T-helper 2 cell treated with Interferon-gamma antibody and Interleukin-4, amounts not matched to agents 5 μg/mL and 100 μg/mL, for 36 hours (primary cell): ENCODE data around the gene COL23A1.
"Not testable (repeated sequence)": the region's sequence is repeated elsewhere in the genome, so short reads cannot be mapped to it uniquely, and the experiment has no call there.

Experiments
- DNase-seq: peaks from one replicate; pipeline ENCODE4 v3.0.0; 2021; ENCODE audit warnings: low spot score
- H3K27ac Mint-ChIP-seq: one replicate; pipeline ENCODE4 v1.8.0; 2021; ENCODE audit warnings: mild to moderate bottlenecking, mixed read lengths
- H3K27me3 Mint-ChIP-seq: one replicate; pipeline ENCODE4 v1.8.0; 2021; ENCODE audit warnings: low read depth, mixed read lengths
- H3K36me3 Mint-ChIP-seq: one replicate; pipeline ENCODE4 v1.8.0; 2021; ENCODE audit warnings: low read depth, mixed read lengths
- H3K4me1 Mint-ChIP-seq: one replicate; pipeline ENCODE4 v1.8.0; 2021; ENCODE audit warnings: low read depth, mixed read lengths
- H3K4me3 Mint-ChIP-seq: one replicate; pipeline ENCODE4 v1.8.0; 2022; ENCODE audit warnings: mild to moderate bottlenecking, moderate library complexity, mixed read lengths
- H3K9me3 Mint-ChIP-seq: one replicate; pipeline ENCODE4 v1.8.0; 2021; ENCODE audit warnings: mixed read lengths

Gene COL23A1

GRCh38 chr5:178378527-178379484 is 211.4 kb downstream of the COL23A1 start:
- no peaks in the 10 kb centered on the region for H3K4me1 Mint-ChIP-seq
- no peak overlapping the region for H3K27ac Mint-ChIP-seq
- no peaks in the 10 kb centered on the region for H3K9me3 Mint-ChIP-seq
- H3K27me3 Mint-ChIP-seq = no peaks in the 10 kb centered on the region
- DNase-seq = no peak
- no peaks in the 10 kb centered on the region for H3K36me3 Mint-ChIP-seq
- no peak overlapping the region for H3K4me3 Mint-ChIP-seq

DNA sequence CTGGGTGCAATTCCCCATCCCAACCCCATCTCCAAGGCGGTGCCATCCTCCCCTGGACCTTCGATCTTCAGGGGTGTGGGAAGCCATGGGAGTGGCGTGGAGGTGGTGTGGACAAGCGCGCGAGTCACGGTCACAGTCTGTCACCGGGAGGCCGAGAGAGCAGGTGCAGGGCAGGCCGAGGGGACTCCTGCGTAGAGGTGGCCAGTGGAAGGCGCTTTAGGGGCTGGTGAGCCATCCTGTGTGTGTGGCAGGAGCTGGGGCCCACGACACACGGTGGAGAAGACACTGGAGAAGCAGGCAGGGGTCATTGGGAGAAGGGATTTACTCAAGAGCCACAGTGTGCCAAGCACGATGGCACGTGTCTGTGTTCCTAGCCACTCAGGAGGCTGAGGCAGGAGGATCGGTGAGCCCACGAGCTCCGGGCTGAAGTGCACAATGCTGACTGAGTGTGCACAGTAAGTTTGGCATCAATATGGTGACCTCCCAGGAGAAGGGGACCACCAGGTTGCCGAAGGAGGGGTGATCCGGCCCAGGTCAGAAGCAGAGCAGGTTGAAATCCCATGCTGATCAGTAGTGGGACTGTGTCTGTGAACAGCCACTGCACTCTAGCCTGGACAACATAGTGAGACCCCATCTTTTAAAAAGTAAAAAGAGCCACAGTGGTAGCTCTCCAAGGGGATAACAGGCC is 212.5 kb downstream of the COL23A1 start:
- Mint-ChIP-seq H3K36me3 (no peaks in the 10 kb centered on the region), H3K27me3 (no peaks in the 10 kb centered on the region), H3K9me3 (no peaks in the 10 kb centered on the region), H3K4me3 (no peak overlapping the region), H3K27ac (no peak overlapping the region), H3K4me1 (no peaks in the 10 kb centered on the region)
- no peak for DNase-seq

DNA sequence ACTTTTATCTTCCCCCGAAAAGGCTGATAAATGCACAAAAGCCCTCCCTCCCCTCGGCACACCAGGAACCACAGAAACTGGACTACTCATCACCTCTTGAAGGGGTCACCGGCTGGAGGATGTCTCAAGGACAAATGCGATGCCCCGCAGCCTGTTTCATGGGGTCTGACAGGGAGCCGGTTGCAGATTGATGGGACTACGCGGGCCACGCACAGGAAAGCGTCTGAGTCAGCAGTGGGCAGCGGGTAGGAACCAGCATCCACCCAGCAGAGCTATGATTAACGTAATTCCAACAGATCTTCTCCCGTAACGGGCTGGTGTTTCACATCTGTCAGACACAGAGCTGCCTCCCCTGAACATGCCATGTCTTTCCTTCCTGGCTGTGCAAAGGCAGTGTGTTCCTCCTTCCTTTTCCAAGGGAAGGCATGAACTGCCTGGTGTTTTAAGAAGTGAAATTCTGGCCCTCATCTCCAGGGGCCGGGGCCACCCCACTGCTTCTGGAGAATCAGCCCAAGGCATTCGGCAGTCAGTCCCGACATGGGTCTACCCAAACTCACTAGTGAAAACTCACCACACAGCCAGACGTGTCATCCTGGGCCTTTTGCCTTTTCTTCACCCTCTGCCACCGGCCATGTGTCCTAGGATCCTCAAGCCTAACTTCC is 213.1 kb downstream of the COL23A1 start:
- Mint-ChIP-seq H3K36me3 (no peaks in the 10 kb centered on the region), H3K27ac (no peak overlapping the region), H3K4me3 (no peak overlapping the region), H3K4me1 (no peaks in the 10 kb centered on the region), H3K27me3 (no peaks in the 10 kb centered on the region), H3K9me3 (no peaks in the 10 kb centered on the region)
- DNase-seq = no peak

- H3K4me1 Mint-ChIP-seq = no peaks in the 10 kb centered on the region
- H3K9me3 Mint-ChIP-seq = no peaks in the 10 kb centered on the region
- no peaks in the 10 kb centered on the region for H3K36me3 Mint-ChIP-seq
- no peaks in the 10 kb centered on the region for H3K27me3 Mint-ChIP-seq
- no peak overlapping the region for H3K27ac Mint-ChIP-seq
- no peak overlapping the region for H3K4me3 Mint-ChIP-seq
- DNase-seq = no peak
Observed at GRCh38 chr5:178375348-178375747, 214.8 kb downstream of the COL23A1 start.

DNA sequence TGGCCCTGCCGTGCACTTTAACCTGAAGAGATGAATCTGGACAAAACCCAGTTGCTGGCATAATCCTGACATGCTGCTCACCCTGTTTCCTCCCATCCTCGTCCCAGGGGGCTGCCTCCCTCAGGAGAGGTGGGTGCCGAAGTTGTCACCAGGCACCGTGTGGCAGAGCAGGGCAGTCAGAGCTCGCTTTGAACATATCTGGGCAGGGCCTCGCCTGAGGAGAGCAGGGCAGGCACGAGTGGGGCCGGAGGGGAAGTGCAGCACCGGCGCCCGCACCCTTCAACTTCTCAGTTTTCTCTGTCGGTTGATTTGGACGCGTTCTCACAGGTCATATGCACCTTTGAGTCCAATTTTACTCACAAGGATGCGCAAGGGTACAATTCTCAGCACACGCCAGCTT is 216.5 kb downstream of the COL23A1 start:
- no peaks in the 10 kb centered on the region for H3K27me3 Mint-ChIP-seq
- no peaks in the 10 kb centered on the region for H3K4me1 Mint-ChIP-seq
- no peaks in the 10 kb centered on the region for H3K36me3 Mint-ChIP-seq
- DNase-seq = no peak
- no peaks in the 10 kb centered on the region for H3K9me3 Mint-ChIP-seq
- no peak overlapping the region for H3K4me3 Mint-ChIP-seq
- H3K27ac Mint-ChIP-seq = no peak overlapping the region

- Mint-ChIP-seq H3K4me1 (no peaks in the 10 kb centered on the region), H3K4me3 (no peak overlapping the region), H3K27ac (no peak overlapping the region), H3K27me3 (no peaks in the 10 kb centered on the region), H3K36me3 (no peaks in the 10 kb centered on the region), H3K9me3 (no peaks in the 10 kb centered on the region)
- no peak for DNase-seq
Observed at GRCh38 chr5:178372142-178372571, 218.0 kb downstream of the COL23A1 start.

- Mint-ChIP-seq H3K4me3 (no peak overlapping the region), H3K9me3 (no peaks in the 10 kb centered on the region), H3K27me3 (no peaks in the 10 kb centered on the region), H3K36me3 (no peaks in the 10 kb centered on the region), H3K4me1 (no peaks in the 10 kb centered on the region), H3K27ac (no peak overlapping the region)
- DNase-seq = no peak
Observed at GRCh38 chr5:178371362-178372111, 218.7 kb downstream of the COL23A1 start.

GRCh38 chr5:178370102-178370501 is 220.1 kb downstream of the COL23A1 start:
- H3K27me3 Mint-ChIP-seq = no peaks in the 10 kb centered on the region
- H3K36me3 Mint-ChIP-seq = no peaks in the 10 kb centered on the region
- no peak for DNase-seq
- H3K27ac Mint-ChIP-seq = no peak overlapping the region
- no peaks in the 10 kb centered on the region for H3K4me1 Mint-ChIP-seq
- H3K9me3 Mint-ChIP-seq = no peaks in the 10 kb centered on the region
- no peak overlapping the region for H3K4me3 Mint-ChIP-seq

DNA sequence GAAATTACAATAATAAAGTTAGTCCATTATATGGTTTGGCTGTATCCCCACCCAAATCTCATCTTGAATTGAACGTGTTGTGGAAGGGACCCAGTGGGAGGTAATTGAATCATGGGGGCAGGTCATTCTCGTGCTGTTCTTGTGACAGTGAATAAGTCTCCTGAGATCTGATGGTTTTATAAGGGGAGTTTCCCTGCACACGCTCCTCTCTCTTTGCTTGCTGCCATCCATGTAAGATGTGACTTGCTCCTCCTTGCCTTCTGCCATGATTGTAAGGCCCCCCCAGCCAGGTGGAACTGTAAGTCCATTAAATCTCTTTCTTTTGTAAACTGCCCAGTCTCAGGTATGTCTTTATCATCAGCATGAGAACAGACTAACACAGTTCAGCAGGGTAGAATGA is 220.7 kb downstream of the COL23A1 start:
- not testable (repeated sequence) for H3K9me3 Mint-ChIP-seq, H3K27me3 Mint-ChIP-seq, H3K4me3 Mint-ChIP-seq

GRCh38 chr5:178368716-178369300 is 221.4 kb downstream of the COL23A1 start:
- H3K4me1 Mint-ChIP-seq = no peaks in the 10 kb centered on the region
- no peaks in the 10 kb centered on the region for H3K27me3 Mint-ChIP-seq
- no peaks in the 10 kb centered on the region for H3K36me3 Mint-ChIP-seq
- no peaks in the 10 kb centered on the region for H3K9me3 Mint-ChIP-seq
- no peak overlapping the region for H3K4me3 Mint-ChIP-seq
- DNase-seq = no peak
- no peak overlapping the region for H3K27ac Mint-ChIP-seq

More for the DNA sequence above, 220.7 kb downstream of the COL23A1 start:
- not testable (repeated sequence) for H3K4me1 Mint-ChIP-seq, H3K36me3 Mint-ChIP-seq, DNase-seq, H3K27ac Mint-ChIP-seq

DNA sequence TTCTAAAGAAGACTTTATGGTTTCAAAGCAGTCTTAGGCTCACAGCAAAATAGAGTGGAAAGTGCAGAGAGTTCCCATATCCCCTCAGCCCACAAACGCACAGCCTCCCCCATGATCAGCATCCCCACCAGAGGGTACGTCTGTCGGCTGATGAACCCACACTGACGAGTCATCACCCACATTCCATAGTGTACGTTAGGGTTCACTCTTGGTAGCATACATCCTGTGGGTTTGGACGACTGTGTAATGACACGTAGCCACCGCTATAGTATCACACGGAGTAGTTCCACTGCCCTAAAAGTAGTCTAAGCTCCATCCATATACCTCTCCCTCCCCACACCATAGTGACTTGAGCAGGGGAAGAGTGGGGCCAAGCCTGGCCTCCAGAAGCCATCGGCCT is 221.9 kb downstream of the COL23A1 start:
- H3K4me1 Mint-ChIP-seq = no peaks in the 10 kb centered on the region
- no peaks in the 10 kb centered on the region for H3K36me3 Mint-ChIP-seq
- no peaks in the 10 kb centered on the region for H3K27me3 Mint-ChIP-seq
- no peak overlapping the region for H3K27ac Mint-ChIP-seq
- no peak for DNase-seq
- H3K4me3 Mint-ChIP-seq = no peak overlapping the region
- no peaks in the 10 kb centered on the region for H3K9me3 Mint-ChIP-seq

DNA sequence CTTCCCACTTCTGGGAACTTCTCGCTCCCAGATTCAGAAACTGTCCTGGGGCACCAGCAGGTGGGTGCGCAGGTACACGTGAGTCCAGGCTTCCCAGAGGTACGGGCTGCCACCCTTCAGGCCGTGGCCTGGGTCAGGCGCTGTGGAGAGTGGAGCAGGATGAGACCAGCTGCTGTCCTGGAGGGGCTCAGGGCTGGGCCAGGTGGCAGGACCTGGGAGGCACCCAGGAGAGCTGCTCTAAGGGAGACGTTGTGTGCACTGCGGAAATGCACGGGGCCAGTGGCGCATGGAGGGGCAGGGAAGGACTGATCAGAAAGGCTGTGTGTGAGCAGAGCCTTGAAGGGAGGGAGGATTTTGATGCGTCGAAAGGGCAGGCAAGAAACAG is 222.5 kb downstream of the COL23A1 start:
- Mint-ChIP-seq H3K27ac (no peak overlapping the region), H3K4me1 (no peaks in the 10 kb centered on the region)

GRCh38 chr5:178366998-178367735 is 223.0 kb downstream of the COL23A1 start:
- no peak for DNase-seq
- Mint-ChIP-seq H3K27me3 (no peaks in the 10 kb centered on the region), H3K9me3 (no peaks in the 10 kb centered on the region), H3K4me3 (no peak overlapping the region), H3K4me1 (no peaks in the 10 kb centered on the region), H3K27ac (no peak overlapping the region), H3K36me3 (no peaks in the 10 kb centered on the region)

More for the DNA sequence above, 222.5 kb downstream of the COL23A1 start:
- no peak overlapping the region for H3K4me3 Mint-ChIP-seq
- H3K9me3 Mint-ChIP-seq = no peaks in the 10 kb centered on the region
- no peak for DNase-seq
- H3K36me3 Mint-ChIP-seq = no peaks in the 10 kb centered on the region
- no peaks in the 10 kb centered on the region for H3K27me3 Mint-ChIP-seq
